Spleen (tissue), 7 donors: ENCODE data around the gene DNM2.
A peak's percentile ranks its signal among the peaks of the same experiment; 100 is the strongest.

ENCODE experiments used
- CTCF ChIP-seq, 11 experiments: fragments of 200-600 bp in 7 of 11; fragments of 450-650 bp in 4 of 11; sonication (generic) in 4 of 11; IDR thresholded peaks in 8 of 11; conservative IDR thresholded peaks in 3 of 11; 1 replicate in 7 of 11; 2 replicates in 4 of 11; pipeline versions ENCODE4 v1.4.0 to v1.8.0; 2016 to 2021; ENCODE audit warnings: antibody characterized with exemption in 11 of 11, inconsistent platforms in 4 of 11, mild to moderate bottlenecking in 1 of 11
- POLR2AphosphoS5 ChIP-seq, 3 donors: sonication (generic); formaldehyde crosslinking; IDR thresholded peaks; one replicate each; pipeline ENCODE4 v1.5.1; 2017; ENCODE audit warnings: antibody characterized with exemption in 3 of 3
- donor health status: DM: no; HTN: no; CAD: no; lungs with moderate emphysema.
- donor health status: DM: no; HTN: no; CAD: no.
- donor health status: DM: no; HTN: no; CAD: no.

DNA sequence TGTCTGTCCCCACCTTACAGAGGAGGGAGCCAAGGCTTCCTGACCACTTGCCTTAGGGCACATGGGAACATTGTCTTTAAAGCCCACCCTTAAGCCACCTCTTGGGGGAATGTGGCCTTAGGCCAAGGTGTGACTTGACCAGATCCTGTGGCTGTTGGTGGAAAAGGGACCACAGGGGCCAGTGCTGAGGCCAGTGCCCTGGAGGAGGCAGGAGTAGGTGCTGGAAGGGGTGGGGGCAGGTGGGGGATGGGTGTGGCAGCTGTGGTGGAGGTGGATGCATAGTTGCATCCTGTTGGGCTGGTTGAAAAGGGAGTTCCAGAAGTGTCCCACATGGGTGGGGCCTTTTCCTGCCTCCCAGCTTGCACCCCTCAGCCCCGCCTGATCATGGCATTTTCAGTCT, 44.8 kb downstream of the DNM2 start:
- TF ChIP-seq POLR2AphosphoS5 (IDR thresholded peaks at IDR 0.05): peak in 2 of 3 donors; percentile 15 to 22
- no peak for TF ChIP-seq CTCF (IDR thresholded peaks at IDR 0.05 in 8 of 11, conservative IDR thresholded peaks at IDR 0.05 in 3 of 11)
